ENCODE results near the gene ACTN4.

- TF ChIP-seq CTCF (IDR thresholded peaks at IDR 0.05) (no peak), JUN (CRISPR knock-in tag; IDR thresholded peaks at IDR 0.05) (no peak)
These were observed 21.0 kb upstream of the ACTN4 start for GRCh38 chr19:38626401-38626800.
